VCaP (cell line): ENCODE measurements around the gene ZNF646.

ENCODE experiments used
- H3K27ac ChIP-seq: fragments of 450-650 bp; 2 replicates; pipeline ENCODE4 v1.5.1; 2017
- CTCF ChIP-seq: fragments of 450-650 bp; conservative IDR thresholded peaks from 2 replicates; pipeline ENCODE4 v1.5.1; 2017; ENCODE audit warnings: mild to moderate bottlenecking, moderate library complexity

Gene ZNF646

DNA sequence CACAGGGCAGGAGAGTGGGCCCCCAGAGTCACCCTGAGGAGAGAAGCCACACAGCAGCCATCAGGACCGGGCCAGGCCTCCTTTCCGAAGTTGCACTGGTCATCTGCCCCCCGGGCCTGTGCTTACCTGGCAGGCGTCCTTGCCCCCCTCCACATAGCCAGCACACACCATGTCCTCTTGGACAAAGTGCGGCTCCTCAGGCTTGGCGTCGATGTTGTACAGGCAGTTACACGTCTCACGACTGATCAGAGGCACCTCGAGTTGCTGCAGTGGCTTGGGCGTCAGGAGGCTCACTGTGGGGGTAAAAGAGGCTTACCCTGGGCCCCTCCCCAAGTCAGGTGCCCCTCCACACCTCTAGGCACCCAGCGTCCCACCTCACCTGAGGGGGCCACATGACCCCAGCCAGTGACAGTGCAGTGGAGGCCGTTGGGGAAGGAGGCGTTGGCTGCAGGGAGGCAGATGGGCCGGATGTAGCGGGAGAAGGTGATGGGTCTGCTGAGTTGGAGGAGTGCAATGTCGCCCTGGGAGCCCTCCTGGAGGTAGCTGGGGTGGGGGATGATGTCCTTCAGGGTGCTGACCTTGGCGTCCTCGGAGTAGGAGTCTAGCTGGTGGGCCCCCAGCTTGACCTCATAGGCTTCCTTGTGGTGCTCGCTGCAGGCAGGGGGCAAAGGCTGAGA, 58.2 kb downstream of the ZNF646 start:
- no peak for TF ChIP-seq CTCF
- H3K27ac ChIP-seq: no peak overlapping the region

GRCh38 chr16:31133046-31133501, 58.9 kb downstream of the ZNF646 start:
- H3K27ac ChIP-seq: no peak overlapping the region
- TF ChIP-seq CTCF: no peak
